OCI-LY1 (cell line): Measurements from ENCODE around the gene IFT43.

ENCODE experiments used
- EZH2 ChIP-seq: fragments of 200-600 bp; sonication (generic), shearing (Covaris generic); IDR thresholded peaks from 2 replicates; pipeline ENCODE4 v1.8.0; 2017; ENCODE audit warnings: borderline replicate concordance, mixed run types, mild to moderate bottlenecking, antibody characterized with exemption, low read length, moderate library complexity, mixed read lengths
- TF ChIP-seq, protein P1 (sequence below): fragments of 200-600 bp; sonication (generic), shearing (Covaris generic); IDR thresholded peaks from 2 replicates; pipeline ENCODE4 v1.5.1; 2017; ENCODE audit warnings: mild to moderate bottlenecking, antibody characterized with exemption, low read length, moderate library complexity, mixed read lengths

DNA sequence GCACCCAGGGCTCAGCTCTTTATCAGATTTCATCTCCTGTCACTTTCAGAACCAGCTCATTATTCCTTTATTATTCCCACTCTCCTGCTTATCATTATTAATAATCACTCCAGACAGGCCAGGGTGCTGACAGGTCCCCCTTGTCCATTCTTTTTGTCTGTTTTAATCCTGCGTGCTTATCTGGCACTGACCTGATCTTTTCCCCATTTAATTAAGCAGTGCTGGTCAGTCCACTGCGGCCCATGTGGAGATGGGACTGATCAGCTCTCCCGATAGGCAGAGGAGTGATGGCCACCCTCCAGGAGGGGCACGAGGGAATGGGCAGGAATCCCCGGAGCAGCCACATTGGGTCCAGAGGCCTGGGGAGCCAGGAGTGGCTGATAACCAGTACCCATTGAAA is 110.7 kb downstream of the IFT43 start:
- TF ChIP-seq, protein P1, sequence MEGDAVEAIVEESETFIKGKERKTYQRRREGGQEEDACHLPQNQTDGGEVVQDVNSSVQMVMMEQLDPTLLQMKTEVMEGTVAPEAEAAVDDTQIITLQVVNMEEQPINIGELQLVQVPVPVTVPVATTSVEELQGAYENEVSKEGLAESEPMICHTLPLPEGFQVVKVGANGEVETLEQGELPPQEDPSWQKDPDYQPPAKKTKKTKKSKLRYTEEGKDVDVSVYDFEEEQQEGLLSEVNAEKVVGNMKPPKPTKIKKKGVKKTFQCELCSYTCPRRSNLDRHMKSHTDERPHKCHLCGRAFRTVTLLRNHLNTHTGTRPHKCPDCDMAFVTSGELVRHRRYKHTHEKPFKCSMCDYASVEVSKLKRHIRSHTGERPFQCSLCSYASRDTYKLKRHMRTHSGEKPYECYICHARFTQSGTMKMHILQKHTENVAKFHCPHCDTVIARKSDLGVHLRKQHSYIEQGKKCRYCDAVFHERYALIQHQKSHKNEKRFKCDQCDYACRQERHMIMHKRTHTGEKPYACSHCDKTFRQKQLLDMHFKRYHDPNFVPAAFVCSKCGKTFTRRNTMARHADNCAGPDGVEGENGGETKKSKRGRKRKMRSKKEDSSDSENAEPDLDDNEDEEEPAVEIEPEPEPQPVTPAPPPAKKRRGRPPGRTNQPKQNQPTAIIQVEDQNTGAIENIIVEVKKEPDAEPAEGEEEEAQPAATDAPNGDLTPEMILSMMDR, result no peak
- TF ChIP-seq EZH2, result no peak
